Right hindlimb (tissue), 1 donor: ENCODE measurements around the gene AP2S1.
"Not testable (repeated sequence)": the region's sequence is repeated elsewhere in the genome, so short reads cannot be mapped to it uniquely, and the experiment has no call there.

Experiments used
- DNase-seq: peaks from one replicate; pipeline ENCODE4 v3.0.0-alpha.2; 2018

AP2S1 gene

DNA sequence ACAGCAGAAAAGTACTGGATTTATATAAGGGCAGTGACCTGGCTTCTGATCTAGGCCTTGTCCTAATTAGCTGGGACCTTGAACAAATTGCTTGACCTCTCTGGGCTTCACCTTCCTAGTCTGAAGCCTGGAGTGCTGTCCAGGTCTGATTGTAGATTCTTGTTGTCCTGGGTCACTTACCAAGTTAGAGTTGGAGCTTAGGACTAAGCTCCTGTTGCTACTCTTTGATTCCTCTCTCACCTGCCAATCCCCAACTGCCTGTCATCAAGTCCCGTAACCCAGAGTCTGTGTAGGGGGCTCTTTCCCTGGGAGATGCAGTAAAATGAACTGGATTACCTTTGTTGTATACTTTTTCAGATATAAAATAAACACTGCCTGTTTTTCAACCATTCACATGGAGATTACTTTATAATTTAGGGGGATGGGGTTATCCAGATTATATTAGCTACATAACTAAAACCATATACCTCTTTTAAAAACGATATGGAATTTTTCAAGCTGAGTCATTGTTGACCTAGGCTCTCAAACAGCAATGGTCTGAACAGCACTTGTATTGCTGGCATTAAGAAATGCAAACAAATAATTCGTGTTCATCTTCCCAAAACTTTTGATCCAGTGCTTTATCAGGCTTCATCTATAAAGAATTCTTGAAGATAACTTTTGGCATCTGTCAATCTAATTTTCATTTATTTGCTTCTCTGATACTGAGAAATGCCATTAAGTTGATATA is 15.9 kb upstream of the AP2S1 start:
- DNase-seq = no peak

DNA sequence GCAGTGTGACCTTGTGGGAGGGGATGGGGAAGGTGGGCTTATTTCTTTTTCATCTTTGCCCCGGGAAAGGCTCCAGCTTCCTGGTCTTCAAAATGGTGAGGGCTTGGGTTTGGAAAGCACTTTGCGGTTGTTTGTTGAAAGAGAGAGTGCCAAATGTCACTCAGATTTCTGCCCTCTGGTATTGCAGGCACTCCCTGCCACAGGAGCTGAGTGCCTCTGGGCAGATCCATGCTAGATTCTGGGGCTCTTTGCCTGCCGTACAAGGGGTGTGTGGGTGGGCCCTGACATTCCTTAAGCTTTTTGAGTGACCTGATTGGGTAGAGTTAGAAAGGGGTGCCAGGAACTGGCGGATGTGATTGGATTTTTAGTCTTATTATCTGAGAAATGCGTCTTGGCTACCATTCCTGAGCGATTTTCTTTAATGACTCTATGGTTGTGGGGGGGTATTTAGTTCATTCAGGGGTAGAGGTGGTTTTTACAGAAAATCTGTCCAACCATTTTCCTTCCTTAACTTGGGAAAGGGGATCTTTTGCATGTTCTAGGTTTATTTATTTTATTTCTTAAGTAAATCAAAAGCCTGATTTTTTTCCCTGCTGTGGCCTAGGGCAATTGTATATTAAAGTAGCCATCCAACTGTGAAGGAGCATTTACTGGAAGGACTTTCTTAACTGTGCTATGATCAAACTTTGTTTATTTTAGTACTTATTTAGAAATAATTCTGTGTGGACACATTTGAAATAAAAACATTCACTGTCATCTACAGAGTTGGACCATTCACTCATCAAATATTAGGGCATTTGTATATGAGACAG is 13.4 kb upstream of the AP2S1 start:
- peak; percentile 41 for DNase-seq

DNA sequence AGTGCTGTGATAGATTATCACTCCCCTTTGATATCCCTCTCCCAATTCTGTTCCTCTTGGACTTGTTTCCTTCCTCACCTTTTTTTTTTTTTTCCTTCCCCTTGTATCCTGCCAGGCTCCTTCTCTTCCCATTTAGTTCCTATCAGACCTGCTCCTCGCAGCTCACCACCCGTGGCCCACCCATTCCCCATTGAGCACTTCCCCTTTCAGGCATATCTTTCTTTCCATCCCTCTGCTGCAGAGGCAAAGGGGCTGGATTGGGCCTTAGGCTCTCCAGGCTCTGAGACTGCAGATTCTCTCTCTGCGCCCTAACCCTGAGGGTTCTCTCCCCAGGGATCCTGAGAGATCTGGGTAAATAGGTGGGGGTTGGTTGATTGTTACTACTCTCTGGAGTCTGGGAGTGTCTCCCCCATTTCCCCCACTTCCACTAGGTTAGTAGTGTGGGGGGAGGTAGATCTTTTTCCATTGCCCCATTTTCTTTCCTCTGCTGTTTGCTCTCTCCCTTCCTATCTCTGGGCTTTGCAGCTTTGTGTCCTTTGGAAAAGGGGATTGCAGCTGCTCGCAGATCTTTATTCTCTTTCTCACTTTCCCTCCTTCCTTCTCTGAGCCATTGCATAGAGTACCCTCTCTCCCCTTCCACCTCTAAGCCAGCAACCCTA is 12.5 kb upstream of the AP2S1 start:
- DNase-seq = no peak

DNA sequence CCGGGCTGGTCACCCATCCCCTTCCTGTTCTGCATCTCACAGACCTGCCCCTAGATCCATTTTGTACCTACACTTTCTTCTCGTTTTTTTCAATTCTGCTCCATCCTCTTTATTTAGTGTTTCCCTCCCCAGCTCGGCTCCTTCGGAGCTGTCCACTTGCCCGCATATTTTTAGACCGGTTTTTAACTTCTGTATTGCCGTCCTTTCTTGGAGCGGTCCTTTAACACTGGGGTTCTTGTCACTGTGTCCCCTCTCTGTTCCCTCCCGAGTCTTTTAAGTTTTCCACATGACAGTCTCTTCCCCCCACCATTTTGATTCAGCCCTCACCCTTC is 11.8 kb upstream of the AP2S1 start:
- no peak for DNase-seq

DNA sequence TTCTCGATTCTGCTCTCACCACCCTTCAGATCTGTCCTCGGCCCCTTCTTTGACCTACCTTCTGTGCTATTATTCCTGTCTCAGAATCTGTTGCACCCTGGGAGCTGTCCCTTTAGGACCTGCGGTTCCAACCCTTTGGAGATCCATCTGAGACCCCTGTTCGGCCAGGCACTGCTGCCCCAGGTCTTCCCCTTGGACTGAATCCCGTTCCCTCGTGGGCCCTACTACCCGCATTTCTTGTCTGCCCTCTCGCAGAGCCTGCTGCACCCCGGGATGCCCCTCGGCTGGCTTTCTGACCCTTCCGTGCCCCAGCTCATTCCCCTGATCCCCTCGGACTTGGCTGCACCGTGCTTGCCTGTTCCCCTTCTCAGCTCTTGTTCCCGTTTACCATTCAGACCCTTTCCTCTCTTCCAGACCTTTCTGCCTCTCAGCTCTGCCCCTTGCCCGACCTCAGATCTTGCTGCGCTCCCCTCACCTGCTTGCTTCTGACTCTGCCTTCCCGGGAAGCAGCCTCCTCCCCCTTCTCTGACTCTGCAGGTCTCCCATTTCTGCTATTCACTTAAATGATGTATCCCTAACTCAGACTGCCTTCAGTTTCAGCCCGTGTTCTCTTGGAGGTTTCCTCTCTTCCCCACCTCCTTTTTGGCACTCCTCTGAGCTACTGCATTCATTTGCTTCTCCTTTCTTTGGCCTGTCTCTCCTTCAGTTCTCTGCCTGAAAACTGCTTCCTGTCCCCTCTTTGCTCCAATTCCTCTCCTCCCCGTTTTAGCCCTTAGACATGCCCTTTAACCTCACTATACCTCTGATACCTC is 11.3 kb upstream of the AP2S1 start:
- no peak for DNase-seq

DNA sequence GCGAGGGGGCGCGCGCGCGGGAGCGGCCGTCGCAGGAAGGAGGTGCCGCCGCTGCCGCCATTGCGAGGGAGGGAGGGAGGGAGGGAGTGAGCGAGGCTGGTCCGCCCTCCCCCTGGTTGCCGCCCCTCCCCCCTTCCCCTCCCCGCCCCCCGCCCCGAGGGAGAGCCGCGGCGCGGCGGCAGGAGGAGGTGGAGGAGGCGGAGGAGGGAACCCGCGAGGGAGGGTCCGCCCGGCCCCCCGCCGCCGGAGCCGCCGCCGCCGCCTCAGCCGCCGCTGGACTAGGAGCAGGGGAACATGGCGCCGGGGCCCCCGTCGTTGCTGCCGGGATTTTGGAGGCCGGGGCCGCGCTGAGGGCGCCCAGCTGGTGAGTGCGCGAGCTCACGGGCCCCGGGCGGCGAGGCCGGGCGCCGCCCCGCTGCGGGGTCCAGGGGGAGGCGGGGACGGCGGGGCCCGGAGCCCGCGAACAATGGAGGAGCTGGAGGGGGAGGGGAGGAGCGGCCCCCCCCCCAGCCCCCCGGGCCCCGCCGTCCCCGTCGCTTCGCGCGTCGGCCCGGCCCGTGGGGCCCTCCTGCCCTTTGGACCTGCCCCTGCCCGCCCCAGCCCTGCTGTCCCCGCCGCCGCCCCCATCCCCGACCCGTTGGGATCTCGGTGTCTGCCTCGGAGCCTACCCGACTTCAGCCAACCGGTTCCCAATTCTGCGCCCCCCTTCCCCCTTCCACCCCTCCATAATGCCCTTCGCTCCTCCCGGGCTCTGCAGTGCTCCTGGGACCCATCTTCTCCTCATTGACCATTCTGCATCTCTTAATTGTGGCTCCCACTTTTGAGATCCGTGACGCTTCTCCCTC is 10.4 kb upstream of the AP2S1 start, which contains the start of gene ARHGAP35:
TSS of gene ARHGAP35 (plus strand) at position 152 of the 845 bp plus-strand sequence. CDS start 57,679 bp downstream, outside the sequence.
- DNase-seq = peak; percentile 94

DNA sequence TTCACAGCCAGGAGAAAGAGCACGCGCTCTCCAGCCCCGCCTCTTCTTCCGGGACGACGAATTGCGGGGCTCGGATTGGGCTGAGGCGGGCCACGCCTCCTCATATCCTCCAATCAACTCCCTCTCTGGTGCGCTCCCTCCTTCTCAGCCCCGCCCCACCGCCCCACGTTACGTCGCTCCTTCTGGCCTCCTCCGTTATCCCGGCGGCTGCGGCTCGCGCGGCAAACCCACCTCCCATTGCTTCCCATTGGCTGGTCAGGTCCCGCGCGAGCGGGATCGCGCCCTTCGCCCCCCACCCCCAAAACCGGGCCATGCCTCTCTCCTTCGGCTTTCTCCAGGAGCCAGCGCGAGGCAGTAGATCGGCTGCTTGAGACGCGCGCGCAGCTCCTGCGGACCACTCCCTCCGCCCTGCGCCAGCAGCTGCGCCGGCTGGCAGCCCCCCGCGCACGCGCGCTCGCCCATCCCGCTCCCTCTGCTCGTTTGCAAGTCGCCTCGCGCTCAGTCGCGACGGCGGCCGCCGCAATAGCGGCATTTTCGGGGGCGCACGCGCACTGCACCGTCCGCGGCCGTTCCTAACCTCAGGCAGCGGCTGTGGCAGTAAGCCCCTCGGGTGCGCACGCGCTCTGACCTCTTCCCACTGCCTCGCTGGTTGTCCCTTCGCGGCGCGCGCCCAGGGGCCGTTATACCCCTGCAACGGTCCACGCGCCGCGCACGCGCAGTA is 9.6 kb upstream of the AP2S1 start:
- peak; percentile 99 for DNase-seq

DNA sequence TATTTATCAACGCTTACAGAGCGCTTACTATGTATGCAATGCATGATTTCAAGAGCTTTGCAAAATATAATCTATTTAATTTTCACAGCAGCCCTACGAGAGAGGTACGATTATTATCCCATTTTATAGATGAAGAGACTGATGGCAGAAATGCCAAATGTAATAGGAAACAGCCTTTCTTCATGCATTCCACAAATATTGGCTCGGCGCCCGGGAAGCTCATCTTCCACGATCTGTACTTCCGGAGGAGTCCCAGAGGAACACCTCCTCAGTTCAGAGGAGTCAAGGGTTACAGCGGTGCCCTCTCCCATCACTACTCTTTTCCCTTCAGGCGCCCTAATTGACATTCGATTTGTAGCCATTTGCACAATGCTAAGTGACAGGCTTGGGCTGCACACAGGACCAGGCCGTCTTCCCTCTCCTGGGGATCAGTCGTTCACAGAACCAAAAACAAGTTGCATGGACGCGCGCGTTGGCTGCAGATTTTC is 9.0 kb upstream of the AP2S1 start:
- DNase-seq = no peak

DNA sequence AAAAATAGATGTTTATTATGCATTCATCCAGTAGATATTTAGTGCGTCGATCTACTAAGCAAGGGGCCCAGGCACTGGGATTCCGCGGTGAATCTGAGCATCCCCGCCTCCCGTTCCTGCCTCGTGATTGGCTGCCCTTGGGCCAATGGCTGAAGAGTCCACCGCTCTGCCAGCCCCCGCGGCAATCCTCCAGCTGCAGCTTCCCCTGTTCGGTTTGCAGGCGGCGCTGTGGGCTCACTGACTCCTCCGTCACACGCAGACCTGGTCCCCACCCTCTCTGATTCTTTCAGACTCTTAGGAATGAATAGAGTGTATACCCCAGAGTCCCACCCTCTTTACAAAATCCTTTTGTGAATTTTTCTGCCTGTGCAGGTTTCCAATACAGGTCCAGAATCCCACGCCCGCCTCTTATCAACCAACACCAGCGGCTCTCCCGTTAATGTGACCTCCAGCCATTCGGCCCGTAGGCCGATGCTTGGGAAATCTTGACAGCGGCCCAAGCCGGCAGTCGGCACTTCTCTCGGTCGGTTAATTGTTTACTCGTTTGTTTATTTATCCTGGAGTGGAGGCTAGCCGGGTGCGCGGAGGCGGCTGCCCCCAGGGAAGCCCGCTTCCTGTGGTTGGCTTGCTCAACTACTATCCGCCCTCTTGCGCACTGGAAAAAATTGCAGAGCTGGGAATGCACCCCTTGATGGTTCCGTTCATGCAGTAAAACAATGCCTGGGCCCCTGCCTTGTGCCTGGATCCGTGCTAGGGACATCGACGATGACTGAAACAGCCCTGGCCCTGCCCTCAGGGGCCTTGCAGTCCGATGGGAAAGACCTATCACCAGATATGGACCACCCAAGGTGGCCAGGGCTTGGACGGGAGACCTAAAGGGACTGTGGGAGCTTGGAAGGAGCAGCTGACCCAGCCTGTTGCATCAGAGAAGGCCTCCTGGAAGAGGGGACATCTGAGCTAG is 5.7 kb upstream of the AP2S1 start:
- peak; percentile 98 for DNase-seq

DNA sequence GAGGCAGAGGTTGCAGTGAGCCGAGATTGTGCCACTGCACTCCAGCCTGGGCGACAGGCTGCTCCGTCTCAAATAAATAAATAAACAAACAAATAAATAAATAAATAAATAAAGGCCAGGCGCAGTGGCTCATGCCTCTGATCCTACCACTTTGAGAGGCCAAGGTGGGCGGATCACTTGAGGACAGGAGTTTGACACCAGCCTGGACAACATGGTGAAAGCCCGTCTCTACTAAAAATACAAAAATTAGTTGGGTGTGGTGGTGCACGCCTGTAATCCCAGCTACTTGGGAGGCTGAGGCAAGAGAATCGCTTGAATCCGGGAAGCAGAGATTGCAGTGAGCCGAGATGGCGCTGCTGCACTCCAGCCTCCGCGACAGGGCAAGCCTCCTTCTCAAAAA is 4.1 kb upstream of the AP2S1 start:
- DNase-seq = not testable (repeated sequence)

DNA sequence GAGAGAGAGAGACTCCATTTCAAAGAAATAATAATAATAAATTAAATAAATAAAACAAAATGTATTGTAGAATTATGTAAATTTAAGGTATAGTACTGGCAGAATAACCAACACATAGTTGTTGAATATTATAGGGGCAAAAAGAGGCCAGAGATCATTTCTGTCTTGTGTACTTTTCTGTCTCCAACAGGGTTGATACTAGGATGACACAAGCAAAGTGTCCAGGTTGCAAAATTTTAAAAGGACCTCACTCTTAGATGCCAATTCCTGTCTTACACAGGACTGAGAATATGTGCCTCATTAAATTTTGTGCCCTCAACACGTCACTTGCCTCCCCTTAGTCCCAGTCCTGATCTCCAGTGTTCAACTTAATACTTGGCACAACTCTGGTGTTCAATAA is 2.2 kb upstream of the AP2S1 start:
- no peak for DNase-seq

DNA sequence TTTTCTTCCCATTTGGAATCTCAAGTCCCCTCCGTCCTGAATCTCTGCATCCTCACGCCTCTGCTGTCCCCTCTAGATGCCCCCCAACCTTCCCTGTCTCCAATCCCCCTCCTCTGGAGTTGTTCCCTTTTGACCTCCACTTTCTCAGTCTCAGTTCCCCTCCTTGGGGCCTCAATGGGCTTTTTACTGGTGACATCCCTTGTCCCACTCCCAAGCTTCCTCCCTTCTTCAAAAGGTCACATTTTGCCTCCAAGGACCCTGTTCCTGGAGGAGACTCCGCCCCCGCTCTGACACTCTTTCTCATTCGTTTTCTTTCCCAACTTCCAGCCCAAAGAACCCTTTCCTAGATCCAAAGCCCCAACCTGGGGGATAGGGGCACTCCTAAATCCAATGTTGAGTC is 1.0 kb downstream of the AP2S1 start:
- DNase-seq = no peak

DNA sequence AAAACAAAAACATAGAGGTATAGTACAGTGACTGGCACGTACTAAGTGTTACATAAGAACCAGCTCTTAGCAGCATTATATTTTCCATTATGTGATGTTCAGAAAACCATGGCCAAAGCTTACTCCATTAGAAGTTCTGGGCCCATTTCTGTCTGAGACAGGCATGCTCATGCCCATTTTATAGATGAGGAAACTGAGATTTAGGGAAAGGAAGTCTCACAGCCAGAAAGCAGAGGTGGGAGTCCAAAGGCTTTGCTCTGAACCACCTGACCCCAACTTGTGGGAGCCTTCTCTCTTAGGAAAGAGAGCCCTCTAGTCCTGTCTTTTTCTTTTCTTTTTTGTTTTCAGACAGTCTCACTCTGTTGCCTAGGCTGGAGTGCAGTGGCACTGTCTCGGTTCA is 2.3 kb downstream of the AP2S1 start:
- no peak for DNase-seq

DNA sequence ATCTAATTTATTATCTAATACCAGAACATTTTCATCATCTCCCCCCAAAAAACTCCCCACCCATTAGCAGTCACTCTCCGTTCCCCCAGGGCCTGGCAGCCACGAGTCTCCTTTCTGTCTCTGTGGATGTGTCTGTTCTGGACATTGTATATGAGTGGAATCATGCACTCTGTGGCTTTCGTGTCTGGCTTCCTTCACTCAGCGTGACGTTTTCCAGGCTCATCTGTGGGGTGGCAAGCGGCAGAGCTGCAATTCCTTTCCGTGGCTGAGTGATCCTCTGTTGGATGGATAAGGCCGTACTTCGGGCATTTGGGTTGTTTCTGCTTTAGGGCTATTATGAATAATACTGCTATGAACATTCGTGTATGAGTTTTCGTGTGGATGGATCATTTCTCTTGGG is 3.1 kb downstream of the AP2S1 start:
- DNase-seq = no peak

DNA sequence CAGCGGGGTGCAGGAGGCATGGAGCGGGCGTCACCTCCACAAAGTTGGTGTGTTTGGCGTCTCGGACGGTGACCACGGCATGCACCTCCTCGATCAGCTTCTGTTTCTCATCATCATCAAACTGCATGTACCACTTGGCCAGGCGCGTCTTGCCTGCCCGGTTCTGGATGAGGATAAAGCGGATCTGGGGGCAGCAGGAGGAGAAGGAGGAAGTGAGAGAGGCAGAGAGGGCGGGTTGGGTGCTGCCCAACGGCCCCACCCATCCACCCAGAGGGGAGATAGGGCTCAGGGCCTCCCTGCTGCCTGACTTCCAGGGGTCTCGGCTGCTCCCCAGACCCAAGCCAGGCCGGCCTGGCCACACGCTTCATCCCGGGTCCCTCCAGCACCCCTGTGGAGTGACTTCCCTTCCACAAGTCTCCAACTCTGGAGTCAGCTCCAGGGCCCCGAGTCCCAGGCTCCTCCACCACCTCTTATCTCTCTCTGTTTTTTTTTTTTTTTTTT is 4.6 kb downstream of the AP2S1 start:
- no peak for DNase-seq

DNA sequence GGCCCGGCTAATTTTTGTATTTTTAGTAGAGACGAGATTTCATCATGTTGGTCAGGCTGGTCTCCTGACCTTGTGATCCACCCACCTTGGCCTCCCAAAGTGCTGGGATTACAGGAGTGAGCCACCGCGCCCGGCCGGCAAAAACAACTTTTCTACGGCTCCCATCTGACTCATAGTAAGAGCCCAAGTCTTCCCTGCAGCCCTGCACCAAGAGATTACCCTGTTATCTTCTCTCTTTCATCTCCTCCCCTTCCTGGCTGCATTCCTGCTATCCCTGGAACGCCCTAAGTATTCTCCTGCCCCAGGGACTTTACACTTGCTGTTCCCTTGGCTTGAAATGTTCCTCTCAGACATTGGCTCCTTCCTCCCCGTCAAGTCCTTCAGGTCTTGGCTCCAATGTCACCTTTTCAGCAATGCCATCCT is 6.6 kb downstream of the AP2S1 start:
- no peak for DNase-seq

DNA sequence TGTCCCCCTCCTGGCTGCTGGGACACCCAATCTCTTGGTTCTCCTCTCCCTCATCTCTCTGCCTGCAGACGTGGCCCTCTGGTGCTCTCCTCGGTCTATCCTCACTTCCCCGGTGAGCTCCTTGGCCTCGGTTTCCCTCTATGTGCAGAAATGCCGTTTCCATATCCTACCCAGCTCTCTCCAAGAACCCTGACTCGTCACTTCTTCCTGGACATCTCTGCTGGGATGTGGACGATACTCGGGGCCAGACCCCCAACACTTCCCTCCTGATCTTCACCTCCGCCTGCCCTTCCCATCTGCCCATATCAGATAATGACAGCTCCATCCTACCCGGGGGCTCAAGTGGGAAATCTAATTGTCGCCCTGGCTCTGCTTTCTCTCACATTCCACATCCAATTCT is 7.9 kb downstream of the AP2S1 start:
- no peak for DNase-seq

DNA sequence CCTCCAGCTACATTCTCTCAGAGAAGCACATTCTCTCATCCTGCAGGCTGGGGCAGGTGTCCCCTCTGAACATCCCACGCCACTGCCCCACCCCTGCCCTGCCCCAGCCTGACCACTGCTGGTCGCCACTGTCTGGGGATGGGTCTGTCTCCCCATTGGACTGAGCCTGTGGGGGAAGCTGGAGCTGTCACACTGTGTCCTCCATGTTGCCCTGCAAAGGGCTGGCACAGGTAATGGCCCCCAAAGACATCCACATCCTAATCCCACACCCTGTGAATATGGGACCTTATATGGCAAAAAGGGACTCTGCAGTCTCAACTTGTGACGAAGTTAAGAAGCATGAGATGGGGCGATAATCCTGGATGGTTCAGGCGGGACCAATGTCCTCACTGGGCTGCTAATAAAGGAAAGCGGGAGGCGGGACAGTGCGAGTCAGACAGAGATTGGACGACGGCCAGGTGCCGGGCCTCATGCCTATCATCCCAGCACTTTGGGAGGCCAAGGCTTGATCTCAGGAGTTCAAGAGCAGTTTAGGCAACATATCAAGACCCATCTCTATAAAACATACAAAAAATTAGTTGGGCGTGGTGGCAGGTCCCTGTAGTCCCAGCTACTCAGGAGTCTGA is 9.1 kb downstream of the AP2S1 start:
- no peak for DNase-seq

DNA sequence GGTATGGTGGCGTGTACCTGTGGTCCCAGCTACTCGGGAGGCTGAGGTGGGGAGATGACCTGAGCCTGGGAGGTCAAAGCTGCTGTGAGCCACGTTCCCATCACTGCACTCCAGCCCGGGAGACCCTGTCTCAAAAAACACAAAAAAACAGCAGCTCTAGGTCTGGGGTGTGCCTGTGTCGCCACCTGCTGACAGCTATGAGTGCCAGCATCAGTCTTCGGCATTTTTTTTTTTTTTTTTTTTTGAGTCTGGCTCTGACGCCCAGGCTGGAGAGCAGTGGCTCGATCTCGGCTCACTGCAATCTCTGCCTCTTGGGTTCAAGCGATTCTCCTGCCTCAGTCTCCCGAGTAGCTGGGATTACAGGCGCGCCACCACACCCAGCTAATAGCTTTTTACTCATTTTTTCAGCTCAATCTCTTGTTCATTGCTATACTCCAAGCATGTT is 10.1 kb downstream of the AP2S1 start:
- DNase-seq = peak; percentile 64
